GM18909 (cell line): ENCODE results near the gene ADCY9.

Experiments used
- ATAC-seq: cut with Tn5 transposase; IDR thresholded peaks from one replicate; pipeline ENCODE4 v1.9.1; 2021; ENCODE audit warnings: mild to moderate bottlenecking; ENCODE audit not compliant: unreplicated experiment, poor library complexity

Gene ADCY9

GRCh38 chr16:4009177-4009576 lies 107.1 kb downstream of the ADCY9 start:
- no peak for ATAC-seq

- no peak for ATAC-seq
Observed at GRCh38 chr16:4008116-4008515, 108.1 kb downstream of the ADCY9 start.

- no peak for ATAC-seq
Observed at GRCh38 chr16:4006397-4006999, 109.7 kb downstream of the ADCY9 start.

- no peak for ATAC-seq
Observed at GRCh38 chr16:4005731-4006130, 110.5 kb downstream of the ADCY9 start.

- ATAC-seq = no peak
Observed at GRCh38 chr16:4005281-4005680, 111.0 kb downstream of the ADCY9 start.

GRCh38 chr16:4004206-4004605 lies 112.0 kb downstream of the ADCY9 start:
- no peak for ATAC-seq

GRCh38 chr16:4003576-4003975 lies 112.7 kb downstream of the ADCY9 start:
- ATAC-seq = no peak

GRCh38 chr16:4003166-4003565 lies 113.1 kb downstream of the ADCY9 start:
- no peak for ATAC-seq

GRCh38 chr16:4002121-4002520 lies 114.1 kb downstream of the ADCY9 start:
- ATAC-seq = no peak

- ATAC-seq = no peak
Observed at GRCh38 chr16:3999479-4000325, 116.5 kb downstream of the ADCY9 start.

- no peak for ATAC-seq
Observed at GRCh38 chr16:3998793-3999478, 117.3 kb downstream of the ADCY9 start.

GRCh38 chr16:3997231-3997841 lies 118.9 kb downstream of the ADCY9 start:
- ATAC-seq = no peak

- no peak for ATAC-seq
Observed at GRCh38 chr16:3995001-3995400, 121.2 kb downstream of the ADCY9 start.

GRCh38 chr16:3993052-3993785 lies 123.0 kb downstream of the ADCY9 start:
- no peak for ATAC-seq

- no peak for ATAC-seq
Observed at GRCh38 chr16:3992297-3993051, 123.8 kb downstream of the ADCY9 start.

- no peak for ATAC-seq
Observed at GRCh38 chr16:3988824-3989223, 127.4 kb downstream of the ADCY9 start.

GRCh38 chr16:3988011-3988410 lies 128.2 kb downstream of the ADCY9 start:
- no peak for ATAC-seq

GRCh38 chr16:3987231-3987630 lies 129.0 kb downstream of the ADCY9 start:
- ATAC-seq = no peak

GRCh38 chr16:3986235-3986544 lies 130.1 kb downstream of the ADCY9 start:
- ATAC-seq = no peak
